Tibial nerve (tissue), 4 donors: ENCODE measurements around the gene FILIP1. TPM values are rescaled to one million over a fixed set of nuclear protein-coding genes. Genes with fewer than 3 reads are reported as not detected.

Experiments used
- DNase-seq, 2 donors: peaks; one replicate each; pipeline ENCODE4 v3.0.0-alpha.2; 2019; ENCODE audit warnings: low spot score in 2 of 2
- H3K27ac ChIP-seq, 4 donors: fragments of 200-600 bp; sonication (generic) in 3 of 4; one replicate each; pipeline ENCODE4 v1.5.1; 2017 to 2019; ENCODE audit warnings: mild to moderate bottlenecking in 1 of 4
- H3K27me3 ChIP-seq, 2 donors: fragments of 200-600 bp; sonication (generic) in 1 of 2; one replicate each; pipeline versions ENCODE4 v1.5.1 to v1.6.0; 2017 to 2019
- H3K36me3 ChIP-seq, 3 donors: fragments of 200-600 bp; sonication (generic); one replicate each; pipeline ENCODE4 v1.5.1; 2018 to 2019
- H3K4me1 ChIP-seq, 4 donors: fragments of 200-600 bp; sonication (generic) in 3 of 4; one replicate each; pipeline ENCODE4 v1.5.1; 2017 to 2019
- H3K4me3 ChIP-seq, 4 donors: fragments of 200-600 bp; sonication (generic) in 3 of 4; one replicate each; pipeline ENCODE4 v1.5.1; 2017 to 2019; ENCODE audit warnings: mild to moderate bottlenecking in 1 of 4, moderate library complexity in 1 of 4
- H3K9me3 ChIP-seq, 4 donors: fragments of 200-600 bp; sonication (generic) in 3 of 4; one replicate each; pipeline ENCODE4 v1.5.1; 2017 to 2019
- CTCF ChIP-seq, 5 experiments: fragments of 200-600 bp in 3 of 5; fragments of 450-650 bp in 2 of 5; sonication (generic) in 3 of 5; IDR thresholded peaks; one replicate each; pipeline ENCODE4 v1.5.1; 2016 to 2019; ENCODE audit warnings: antibody characterized with exemption in 5 of 5, mild to moderate bottlenecking in 3 of 5, moderate library complexity in 2 of 5
- EP300 ChIP-seq, 2 donors: sonication (generic); formaldehyde crosslinking; IDR thresholded peaks; one replicate each; pipeline ENCODE4 v1.6.1; 2017; ENCODE audit warnings: antibody characterized with exemption in 2 of 2, mild to moderate bottlenecking in 1 of 2
- POLR2A ChIP-seq, 2 donors: fragments of 450-650 bp; IDR thresholded peaks; one replicate each; pipeline ENCODE4 v1.6.1; 2017; ENCODE audit warnings: antibody characterized with exemption in 2 of 2, mild to moderate bottlenecking in 2 of 2, moderate library complexity in 2 of 2
- WGBS, 2 donors: methylation state at CpG; one replicate each; pipeline ENCODE4 v1.1.5; 2018; 5-methylcytosine and 5-hydroxymethylcytosine counted together
- total RNA-seq, 4 donors: library from RNA; depleted of rRNA; stranded (reverse); fragments of >200 nt; gene quantifications; one replicate each; pipeline ENCODE4 v1.1.0, GENCODE V29; 2016

The FILIP1 gene
- total RNA-seq, 4 donors from 2014 or later: 6.0 to 16.3 (median 13.3) TPM

- no peak for DNase-seq
- no peaks in the 10 kb centered on the region for H3K36me3 ChIP-seq
- no peaks in the 10 kb centered on the region for H3K27me3 ChIP-seq
- H3K9me3 ChIP-seq: no peaks in the 10 kb centered on the region
- H3K4me1 ChIP-seq: peaks cover 0 to 7% (median 0%) of the 10 kb centered on the region in 4 donors
- H3K27ac ChIP-seq: no peak overlapping the region
- no peak for TF ChIP-seq POLR2A (IDR thresholded peaks at IDR 0.05)
- no peak for TF ChIP-seq CTCF (IDR thresholded peaks at IDR 0.05)
- TF ChIP-seq EP300 (IDR thresholded peaks at IDR 0.05): no peak
- no peak overlapping the region for H3K4me3 ChIP-seq
Observed at GRCh38 chr6:75315978-75316377, 177.6 kb downstream of the FILIP1 start.

GRCh38 chr6:75308250-75308988 lies 185.2 kb downstream of the FILIP1 start:
- peaks cover 0 to 2% (median 0%) of the 10 kb centered on the region in 4 donors for H3K9me3 ChIP-seq
- no peak overlapping the region for H3K4me3 ChIP-seq
- no peak overlapping the region for H3K27ac ChIP-seq
- WGBS, 2 donors: 68 to 76% methylated on average over 11 of the region's 11 CpGs
- TF ChIP-seq EP300 (IDR thresholded peaks at IDR 0.05) (no peak), POLR2A (IDR thresholded peaks at IDR 0.05) (no peak), CTCF (IDR thresholded peaks at IDR 0.05) (no peak)
- no peaks in the 10 kb centered on the region for H3K27me3 ChIP-seq
- H3K36me3 ChIP-seq: no peaks in the 10 kb centered on the region
- no peak for DNase-seq
- no peaks in the 10 kb centered on the region for H3K4me1 ChIP-seq

- Histone ChIP-seq H3K27ac (no peak overlapping the region), H3K9me3 (peaks cover 0 to 2% (median 0%) of the 10 kb centered on the region in 4 donors), H3K27me3 (no peaks in the 10 kb centered on the region), H3K4me1 (no peaks in the 10 kb centered on the region), H3K36me3 (no peaks in the 10 kb centered on the region), H3K4me3 (no peak overlapping the region)
- DNase-seq: no peak
- TF ChIP-seq EP300 (IDR thresholded peaks at IDR 0.05): no peak
- no peak for TF ChIP-seq POLR2A (IDR thresholded peaks at IDR 0.05)
- no peak for TF ChIP-seq CTCF (IDR thresholded peaks at IDR 0.05)
- WGBS, 2 donors: 30 to 60% methylated on average over 2 of the region's 2 CpGs
Observed at GRCh38 chr6:75307364-75308004, 186.1 kb downstream of the FILIP1 start.

GRCh38 chr6:75306064-75306463 lies 187.5 kb downstream of the FILIP1 start:
- Histone ChIP-seq H3K4me1 (no peaks in the 10 kb centered on the region), H3K4me3 (no peak overlapping the region), H3K27me3 (no peaks in the 10 kb centered on the region), H3K9me3 (peaks cover 0 to 2% (median 0%) of the 10 kb centered on the region in 4 donors), H3K27ac (no peak overlapping the region), H3K36me3 (no peaks in the 10 kb centered on the region)
- WGBS, 2 donors: 67 to 69% methylated on average over 3 of the region's 3 CpGs
- no peak for DNase-seq
- TF ChIP-seq EP300 (IDR thresholded peaks at IDR 0.05): no peak
- no peak for TF ChIP-seq CTCF (IDR thresholded peaks at IDR 0.05)
- TF ChIP-seq POLR2A (IDR thresholded peaks at IDR 0.05): no peak

- H3K4me3 ChIP-seq: no peak overlapping the region
- H3K36me3 ChIP-seq: no peaks in the 10 kb centered on the region
- H3K4me1 ChIP-seq: peaks cover 0 to 2% (median 0%) of the 10 kb centered on the region in 4 donors
- WGBS, 2 donors: 55 to 73% methylated on average over 4 to 5 of the region's 5 CpGs
- TF ChIP-seq CTCF (IDR thresholded peaks at IDR 0.05) (no peak), EP300 (IDR thresholded peaks at IDR 0.05) (no peak), POLR2A (IDR thresholded peaks at IDR 0.05) (no peak)
- no peaks in the 10 kb centered on the region for H3K27me3 ChIP-seq
- DNase-seq: no peak
- peaks cover 0 to 2% (median 0%) of the 10 kb centered on the region in 4 donors for H3K9me3 ChIP-seq
- no peak overlapping the region for H3K27ac ChIP-seq
Observed at GRCh38 chr6:75305573-75305972, 188.0 kb downstream of the FILIP1 start.
